GM21360 (cell line): ENCODE measurements around the gene MYBPC1.

Experiments
- ATAC-seq: cut with Tn5 transposase; IDR thresholded peaks from one replicate; pipeline ENCODE4 v1.9.1; 2021; ENCODE audit warnings: mild to moderate bottlenecking, moderate library complexity; ENCODE audit not compliant: unreplicated experiment

Gene MYBPC1

DNA sequence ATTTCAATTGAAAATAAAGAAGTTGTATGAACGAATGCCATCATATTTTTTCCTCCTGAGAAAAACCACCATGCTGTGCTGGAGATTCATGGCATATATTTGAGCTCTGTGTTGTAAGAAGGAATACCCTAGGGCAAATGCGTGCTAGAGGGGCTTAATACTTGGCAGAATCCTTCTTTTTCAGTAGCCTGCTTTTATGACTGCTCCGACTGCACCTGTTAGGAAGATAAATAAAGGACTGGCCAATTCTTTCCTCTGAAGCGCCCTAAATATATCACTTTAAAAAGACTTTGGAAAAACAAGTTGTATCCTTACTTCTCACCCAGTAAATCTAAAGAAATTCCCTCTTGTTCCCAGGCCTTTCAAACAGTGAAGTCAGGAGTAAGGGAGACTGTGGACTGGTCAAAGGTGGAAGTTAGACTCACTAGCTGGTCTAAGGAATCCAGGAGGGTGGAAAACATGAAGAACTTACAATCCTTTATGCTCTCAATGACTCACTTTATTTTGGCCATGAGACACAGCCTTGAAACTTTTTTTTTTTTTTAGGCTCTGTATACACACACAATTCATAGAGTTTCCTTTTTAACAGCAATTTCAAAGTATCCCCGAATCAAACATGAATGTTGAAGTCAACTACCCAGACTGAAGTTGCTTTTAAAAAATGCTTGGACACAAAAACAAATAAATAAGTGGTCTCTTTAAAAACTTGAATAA lies 5.2 kb downstream of the MYBPC1 start:
- ATAC-seq, result no peak

DNA sequence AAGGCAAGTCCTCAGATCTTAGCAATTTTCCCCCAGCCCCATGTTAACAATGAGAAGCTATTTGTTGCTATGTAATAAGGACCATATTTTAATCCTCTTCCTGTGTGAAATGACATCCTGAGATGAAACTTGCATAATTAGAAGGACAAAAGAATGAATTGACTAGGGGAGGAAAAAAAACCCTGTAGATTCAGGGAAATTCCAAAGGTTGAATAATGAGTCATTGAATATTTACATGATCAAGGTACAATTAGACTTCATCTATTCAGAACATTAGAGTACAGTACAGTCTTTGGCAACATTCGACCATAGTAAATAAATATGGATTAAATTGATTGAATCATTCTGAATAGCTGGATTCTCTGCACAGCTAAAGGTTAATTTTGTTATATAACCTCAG lies 9.4 kb downstream of the MYBPC1 start:
- ATAC-seq, result no peak

DNA sequence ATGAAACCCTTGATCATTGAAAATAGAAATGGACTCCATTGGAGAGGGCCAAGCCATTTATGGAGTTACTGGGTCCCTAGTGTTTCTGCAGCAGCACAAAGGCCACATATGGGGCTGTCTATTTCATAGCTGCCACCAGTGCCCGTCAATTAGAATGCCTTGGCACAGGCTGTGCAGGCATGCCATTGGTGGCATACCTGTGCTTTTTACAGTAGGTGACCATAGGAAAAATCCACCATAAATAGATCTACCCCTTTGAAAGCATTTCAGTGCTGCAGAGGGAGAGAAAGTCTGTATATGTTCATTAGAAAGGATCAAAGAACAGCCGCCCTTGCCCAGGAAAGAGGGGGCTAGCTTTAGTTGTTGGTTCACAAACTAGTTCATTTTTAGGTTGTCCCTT lies 13.1 kb downstream of the MYBPC1 start:
- ATAC-seq, result no peak

GRCh38 chr12:101608301-101609133 lies 13.7 kb downstream of the MYBPC1 start:
- no peak for ATAC-seq

DNA sequence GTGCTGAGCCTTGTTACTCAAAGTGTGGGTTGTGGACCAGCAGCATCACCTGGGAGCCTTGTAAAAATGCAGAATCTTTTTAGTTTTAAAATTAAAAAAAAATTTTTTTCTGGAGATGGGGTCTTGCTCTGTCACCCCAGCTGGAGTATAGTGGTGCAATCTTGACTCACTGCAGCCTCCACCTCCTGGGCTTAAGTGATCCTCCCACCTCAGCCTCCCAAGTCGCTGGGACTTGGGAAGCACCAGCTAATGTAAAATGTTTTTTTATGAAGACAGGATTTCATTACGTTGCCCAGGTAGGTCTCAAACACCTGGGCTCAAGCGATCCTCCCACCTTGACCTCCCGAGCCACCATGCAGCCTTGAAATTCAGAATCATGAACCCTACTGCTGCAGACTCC lies 14.4 kb downstream of the MYBPC1 start:
- ATAC-seq, result no peak

- ATAC-seq, result no peak
Observed at GRCh38 chr12:101612160-101612916, 17.6 kb downstream of the MYBPC1 start.

GRCh38 chr12:101616027-101616494 lies 21.3 kb downstream of the MYBPC1 start:
- ATAC-seq, result no peak

GRCh38 chr12:101619026-101619786 lies 24.4 kb downstream of the MYBPC1 start:
- no peak for ATAC-seq

GRCh38 chr12:101619858-101620761 lies 25.3 kb downstream of the MYBPC1 start:
- no peak for ATAC-seq

DNA sequence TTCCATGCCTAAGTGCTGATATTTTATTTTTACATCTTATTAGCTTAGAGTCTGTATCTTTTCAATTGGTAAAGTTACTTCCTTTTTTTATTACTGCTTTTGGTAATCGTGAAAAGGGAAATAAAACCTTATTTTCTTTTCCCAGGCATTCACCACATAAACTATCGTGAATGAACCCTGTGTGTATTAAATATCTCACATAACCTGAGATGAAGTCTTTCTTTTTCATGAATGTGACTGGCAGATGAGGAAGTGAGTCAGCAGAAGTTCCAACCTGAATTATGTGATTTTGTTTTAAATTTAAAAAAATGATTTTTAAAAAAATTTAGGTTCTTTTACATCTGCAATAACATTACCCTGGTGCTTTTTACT lies 26.0 kb downstream of the MYBPC1 start:
- ATAC-seq, result no peak

- no peak for ATAC-seq
Observed at GRCh38 chr12:101628676-101629075, 33.9 kb downstream of the MYBPC1 start.

GRCh38 chr12:101634724-101635123 lies 40.0 kb downstream of the MYBPC1 start:
- ATAC-seq, result peak; percentile 96

GRCh38 chr12:101637936-101638335 lies 43.2 kb downstream of the MYBPC1 start:
- ATAC-seq, result no peak

- no peak for ATAC-seq
Observed at GRCh38 chr12:101642115-101643067, 47.6 kb downstream of the MYBPC1 start.

- ATAC-seq, result no peak
Observed at GRCh38 chr12:101647711-101648110, 52.9 kb downstream of the MYBPC1 start.

- ATAC-seq, result no peak
Observed at GRCh38 chr12:101648195-101648594, 53.4 kb downstream of the MYBPC1 start.

GRCh38 chr12:101650346-101651117 lies 55.8 kb downstream of the MYBPC1 start:
- ATAC-seq, result no peak

GRCh38 chr12:101653030-101653429 lies 58.3 kb downstream of the MYBPC1 start:
- ATAC-seq, result no peak
